Keratinocyte (primary cell): ENCODE data around the gene BHMT. TPM values are rescaled to one million over a fixed set of nuclear protein-coding genes. Genes with fewer than 3 reads are reported as not detected.

Experiments
- DNase-seq: peaks from one replicate; pipeline ENCODE4 v3.0.0-alpha.2; 2011; ENCODE audit warnings: low read depth, missing footprints, low spot score
- FAIRE-seq: peaks from 2 replicates; lab custom pipeline; 2011; peaks lifted over from hg19 to GRCh38; lab: Jason Lieb, UNC
- H2AFZ ChIP-seq: 2 replicates; pipeline ENCODE4 v1.6.0; 2012; ENCODE audit warnings: low read length, control low read depth, inconsistent platforms; ENCODE audit not compliant: control insufficient read depth
- H3K27ac ChIP-seq: 2 replicates; pipeline ENCODE4 v1.5.1; 2011; ENCODE audit warnings: low read length; ENCODE audit not compliant: control insufficient read depth, insufficient read depth
- H3K27me3 ChIP-seq: 3 replicates; pipeline ENCODE4 v1.6.0; 2011; ENCODE audit warnings: low read length; ENCODE audit not compliant: control insufficient read depth, insufficient read depth; ENCODE audit errors: extremely low read depth
- H3K36me3 ChIP-seq, 2 experiments: 2 replicates in 1 of 2; 3 replicates in 1 of 2; pipeline ENCODE4 v1.5.1; 2011; ENCODE audit warnings: low read length in 2 of 2, mild to moderate bottlenecking in 1 of 2; ENCODE audit not compliant: control insufficient read depth in 2 of 2, insufficient read depth in 2 of 2; ENCODE audit errors: extremely low read depth in 1 of 2
- H3K4me1 ChIP-seq: 3 replicates; pipeline ENCODE4 v1.5.1; 2011; ENCODE audit warnings: low read length; ENCODE audit not compliant: control insufficient read depth, insufficient read depth; ENCODE audit errors: extremely low read depth
- H3K4me2 ChIP-seq: 3 replicates; pipeline ENCODE4 v1.6.0; 2011; ENCODE audit warnings: low read depth, low read length; ENCODE audit not compliant: control insufficient read depth, insufficient read depth; ENCODE audit errors: extremely low read depth
- H3K4me3 ChIP-seq, 3 experiments: fragments of 200-600 bp in 1 of 3; sonication (generic) in 1 of 3; 2 replicates in 2 of 3; 3 replicates in 1 of 3; pipeline ENCODE4 v1.5.1; 2011 to 2016; ENCODE audit warnings: low read length in 3 of 3, mild to moderate bottlenecking in 3 of 3, control low read depth in 2 of 3, inconsistent platforms in 1 of 3, low read depth in 1 of 3, mixed read lengths in 1 of 3, mixed run types in 1 of 3, moderate library complexity in 1 of 3; ENCODE audit not compliant: control insufficient read depth in 2 of 3, insufficient read depth in 2 of 3; ENCODE audit errors: extremely low read depth in 1 of 3
- H3K79me2 ChIP-seq: 2 replicates; pipeline ENCODE4 v1.6.0; 2012; ENCODE audit warnings: low read length; ENCODE audit not compliant: control insufficient read depth, insufficient read depth
- H3K9ac ChIP-seq: 3 replicates; pipeline ENCODE4 v1.6.0; 2011; ENCODE audit warnings: low read length; ENCODE audit not compliant: control insufficient read depth, insufficient read depth; ENCODE audit errors: extremely low read depth
- H3K9me1 ChIP-seq: 3 replicates; pipeline ENCODE4 v1.6.0; 2011; ENCODE audit warnings: low read length; ENCODE audit not compliant: control insufficient read depth, insufficient read depth; ENCODE audit errors: extremely low read depth
- H3K9me3 ChIP-seq: 2 replicates; pipeline ENCODE4 v1.5.1; 2012; ENCODE audit warnings: low read depth, low read length; ENCODE audit not compliant: control insufficient read depth
- H4K20me1 ChIP-seq: 3 replicates; pipeline ENCODE4 v1.6.0; 2011; ENCODE audit warnings: low read length; ENCODE audit not compliant: control insufficient read depth, insufficient read depth; ENCODE audit errors: extremely low read depth
- CTCF ChIP-seq, 3 experiments: IDR thresholded peaks in 1 of 3; conservative IDR thresholded peaks in 1 of 3; optimal IDR thresholded peaks in 1 of 3; 2 replicates in 2 of 3; 3 replicates in 1 of 3; pipeline versions ENCODE3 to v1.5.1; 2011; ENCODE audit warnings: low read length in 3 of 3, mild to moderate bottlenecking in 3 of 3, moderate library complexity in 2 of 3, control low read depth in 1 of 3, inconsistent platforms in 1 of 3; ENCODE audit not compliant: insufficient read depth in 2 of 3; ENCODE audit errors: extremely low read depth in 1 of 3
- EZH2 ChIP-seq: IDR thresholded peaks from one replicate; pipeline ENCODE4 v1.6.1; 2012; ENCODE audit warnings: inconsistent platforms, mild to moderate bottlenecking, low read length, moderate library complexity
- dilution Hi-C: fragments of 300-500 bp; cut with MboI; formaldehyde crosslinking; loops from one replicate; pipeline ENCODE4 v1.7.0; 2020; ENCODE audit warnings: low sequenced_read_pairs; ENCODE audit not compliant: extremely low pct_ligation_motif_present
- polyA plus RNA-seq, 5 experiments: library from polyadenylated mRNA; depleted of rRNA in 3 of 5; stranded (reverse) in 3 of 5; stranded (forward) in 1 of 5; unstranded in 1 of 5; fragments of >200 nt; gene quantifications; 1 replicate in 1 of 5; 2 replicates in 3 of 5; 3 replicates in 1 of 5; pipeline versions ENCODE4 v1.2.1 to v1.2.3, GENCODE V29; 2011 to 2012; ENCODE audit warnings: missing spikeins in 2 of 5, low read depth in 1 of 5, low replicate concordance in 1 of 5

Gene BHMT
- polyA plus RNA-seq, 1 donor (not counting 4 experiments of a cell fraction or from before 2014, with no cell fraction given) = not detected

GRCh38 chr5:79091064-79091463 is 20.5 kb upstream of the BHMT start:
- Histone ChIP-seq H3K27me3 (no peaks in the 10 kb centered on the region), H3K9me3 (no peaks in the 10 kb centered on the region), H3K4me2 (no peak overlapping the region), H3K79me2 (no peaks in the 10 kb centered on the region), H4K20me1 (no peaks in the 10 kb centered on the region), H3K36me3 (no peaks in the 10 kb centered on the region), H3K27ac (no peak overlapping the region), H3K4me1 (no peaks in the 10 kb centered on the region), H3K9ac (no peak overlapping the region), H3K4me3 (no peak overlapping the region), H2AFZ (no peak overlapping the region), H3K9me1 (no peaks in the 10 kb centered on the region)
- FAIRE-seq = no peak
- DNase-seq = no peak
- no peak for TF ChIP-seq CTCF (optimal IDR thresholded peaks at IDR 0.05 in 1 of 3, IDR thresholded peaks at IDR 0.05 in 1 of 3, conservative IDR thresholded peaks at IDR 0.05 in 1 of 3; ENCODE audit: extremely low read depth in 1 of 3, insufficient read depth in 2 of 3, low read length in 3 of 3)
- TF ChIP-seq EZH2 = no peak
- dilution Hi-C loops = no loop called here

- no peak overlapping the region for H2AFZ ChIP-seq
- H3K4me2 ChIP-seq = no peak overlapping the region
- H3K4me1 ChIP-seq = no peaks in the 10 kb centered on the region
- H3K79me2 ChIP-seq = no peaks in the 10 kb centered on the region
- H3K9me3 ChIP-seq = no peaks in the 10 kb centered on the region
- no peaks in the 10 kb centered on the region for H3K27me3 ChIP-seq
- TF ChIP-seq EZH2 = no peak
- no peak for TF ChIP-seq CTCF (optimal IDR thresholded peaks at IDR 0.05 in 1 of 3, IDR thresholded peaks at IDR 0.05 in 1 of 3, conservative IDR thresholded peaks at IDR 0.05 in 1 of 3; ENCODE audit: extremely low read depth in 1 of 3, insufficient read depth in 2 of 3, low read length in 3 of 3)
- no peak overlapping the region for H3K4me3 ChIP-seq
- H3K27ac ChIP-seq = no peak overlapping the region
- no peaks in the 10 kb centered on the region for H3K9me1 ChIP-seq
- H3K36me3 ChIP-seq = no peaks in the 10 kb centered on the region
- no peak overlapping the region for H3K9ac ChIP-seq
- H4K20me1 ChIP-seq = no peaks in the 10 kb centered on the region
- dilution Hi-C loops = no loop called here
- FAIRE-seq = no peak
- no peak for DNase-seq
These were observed 17.8 kb upstream of the BHMT start for GRCh38 chr5:79093762-79094161.
